CD4-positive, alpha-beta T cell (primary cell): ENCODE results near the gene FUT8. TPM values are rescaled to one million over a fixed set of nuclear protein-coding genes. Genes with fewer than 3 reads are reported as not detected.

Source experiments
- ATAC-seq: fragments of 200-7000 bp; cut with Tn5 transposase; one replicate; pipeline ENCODE4 v1.10.0; 2022; ENCODE audit warnings: mild to moderate bottlenecking; ENCODE audit not compliant: poor library complexity
- CTCF ChIA-PET: fragments of 350-600 bp; sonication (Branson Sonifier 250); formaldehyde crosslinking; loops from one replicate; lab custom pipeline; 2021; ENCODE audit warnings: antibody characterized with exemption, inconsistent platforms; lab: Charles Lee
- POLR2A ChIA-PET: fragments of 350-600 bp; sonication (Branson Sonifier 250); formaldehyde crosslinking; loops from one replicate; lab custom pipeline; 2021; ENCODE audit warnings: antibody characterized with exemption, inconsistent platforms; lab: Charles Lee
- DNase-seq, 14 experiments: peaks; one replicate each; pipeline ENCODE4 v3.0.0-alpha.2; 2013 to 2020; ENCODE audit warnings: mixed read lengths in 2 of 14
- H3K27ac ChIP-seq, 2 donors: one replicate each; pipeline versions ENCODE4 v1.5.1 to v1.7.0; 2013; ENCODE audit warnings: low read length in 2 of 2, low read depth in 1 of 2, mild to moderate bottlenecking in 1 of 2
- H3K27me3 ChIP-seq, 2 experiments: 1 replicate in 1 of 2; 2 replicates in 1 of 2; pipeline versions ENCODE4 v1.6.1 to v1.7.0; 2013; ENCODE audit warnings: low read length in 2 of 2, control low read depth in 1 of 2, mild to moderate bottlenecking in 1 of 2, moderate library complexity in 1 of 2; ENCODE audit not compliant: insufficient read depth in 2 of 2, control insufficient read depth in 1 of 2
- H3K36me3 ChIP-seq: one replicate; pipeline ENCODE4 v1.6.1; 2013; ENCODE audit warnings: low read length, control low read depth; ENCODE audit not compliant: insufficient read depth
- H3K4me1 ChIP-seq: one replicate; pipeline ENCODE4 v1.6.1; 2013; ENCODE audit warnings: low read length, control low read depth; ENCODE audit not compliant: insufficient read depth
- H3K4me3 ChIP-seq: one replicate; pipeline ENCODE4 v1.5.1; 2013; ENCODE audit warnings: mild to moderate bottlenecking, low read length, moderate library complexity
- H3K9me3 ChIP-seq, 2 experiments: 1 replicate in 1 of 2; 2 replicates in 1 of 2; pipeline versions ENCODE4 v1.6.1 to v1.7.0; 2013; ENCODE audit warnings: low read length in 2 of 2, mild to moderate bottlenecking in 2 of 2, control low read depth in 1 of 2, moderate library complexity in 1 of 2; ENCODE audit not compliant: control insufficient read depth in 1 of 2, insufficient read depth in 1 of 2
- H3K27ac Mint-ChIP-seq: one replicate; pipeline ENCODE4 v1.8.0; 2020; ENCODE audit warnings: mixed read lengths
- H3K27me3 Mint-ChIP-seq: one replicate; pipeline ENCODE4 v1.8.0; 2021; ENCODE audit warnings: mixed read lengths
- H3K36me3 Mint-ChIP-seq: one replicate; pipeline ENCODE4 v1.8.0; 2021; ENCODE audit warnings: low read depth, mixed read lengths
- H3K4me1 Mint-ChIP-seq: one replicate; pipeline ENCODE4 v1.8.0; 2021; ENCODE audit warnings: low read depth, mixed read lengths
- H3K4me3 Mint-ChIP-seq: one replicate; pipeline ENCODE4 v1.8.0; 2020; ENCODE audit warnings: mild to moderate bottlenecking, mixed read lengths
- H3K9me3 Mint-ChIP-seq: one replicate; pipeline ENCODE4 v1.8.0; 2020; ENCODE audit warnings: mixed read lengths
- CTCF ChIP-seq: fragments of 200-600 bp; IDR thresholded peaks from one replicate; pipeline ENCODE4 v1.8.0; 2022; ENCODE audit warnings: antibody characterized with exemption, mild to moderate bottlenecking
- intact Hi-C, 2 experiments: fragments of 100-400 bp; cut with DNase I in 1 of 2; cut with micrococcal nuclease in 1 of 2; formaldehyde crosslinking; loops; one replicate each; pipeline versions ENCODE4 v1.15.1 to v1.9.0; 2023 to 2025; cut with DNase I, micrococcal nuclease
- total RNA-seq, 174 experiments: library from RNA in 2 of 174; stranded (reverse) in 2 of 174; gene quantifications; one replicate each; pipeline ENCODE4 v1.2.3 and lab custom pipeline; 2021 to 2026

Gene FUT8
- total RNA-seq, 2 experiments from 2014 or later: 31.3 to 39.1 TPM

GRCh38 chr14:65387171-65387570 is 25.4 kb upstream of the FUT8 start:
- Mint-ChIP-seq H3K27ac (no peak overlapping the region), H3K27me3 (no peaks in the 10 kb centered on the region), H3K4me1 (no peaks in the 10 kb centered on the region), H3K4me3 (no peak overlapping the region), H3K36me3 (no peaks in the 10 kb centered on the region), H3K9me3 (no peaks in the 10 kb centered on the region)
- intact Hi-C loops: no loop called here
- Histone ChIP-seq H3K36me3 (no peaks in the 10 kb centered on the region), H3K4me1 (no peaks in the 10 kb centered on the region), H3K27me3 (no peaks in the 10 kb centered on the region), H3K4me3 (no peak overlapping the region), H3K9me3 (no peaks in the 10 kb centered on the region), H3K27ac (no peak overlapping the region)
- TF ChIP-seq CTCF: no peak
- ATAC-seq (no peak), DNase-seq (no peak)
- CTCF ChIA-PET: no interaction called here
- POLR2A ChIA-PET: no interaction called here

DNA sequence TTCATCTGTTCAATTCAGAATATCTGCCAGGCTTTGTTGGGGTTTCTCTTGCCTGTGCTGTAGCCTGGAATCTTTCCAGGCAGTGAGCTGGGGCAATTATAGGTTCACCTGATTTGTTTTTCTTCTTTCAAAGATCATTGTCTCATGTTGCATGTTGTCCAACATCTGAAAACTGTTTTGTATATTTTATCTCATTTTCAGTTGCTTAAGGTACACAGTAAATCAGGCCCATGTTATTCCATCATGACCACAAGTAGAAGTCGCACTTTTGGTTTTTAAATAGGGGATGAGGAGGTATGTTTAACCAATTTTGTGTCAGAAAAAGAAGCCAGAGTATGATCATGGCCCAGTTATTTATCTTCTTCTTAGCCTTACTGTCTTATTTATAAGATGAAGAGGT is 24.9 kb upstream of the FUT8 start:
- Histone ChIP-seq H3K36me3 (no peaks in the 10 kb centered on the region), H3K4me1 (no peaks in the 10 kb centered on the region), H3K9me3 (no peaks in the 10 kb centered on the region), H3K27ac (no peak overlapping the region), H3K4me3 (no peak overlapping the region), H3K27me3 (no peaks in the 10 kb centered on the region)
- TF ChIP-seq CTCF: no peak
- Mint-ChIP-seq H3K4me3 (no peak overlapping the region), H3K36me3 (no peaks in the 10 kb centered on the region), H3K9me3 (no peaks in the 10 kb centered on the region), H3K4me1 (no peaks in the 10 kb centered on the region), H3K27ac (no peak overlapping the region), H3K27me3 (no peaks in the 10 kb centered on the region)
- ATAC-seq: no peak
- POLR2A ChIA-PET: no interaction called here
- DNase-seq: no peak
- CTCF ChIA-PET: no interaction called here
- intact Hi-C loops: no loop called here

DNA sequence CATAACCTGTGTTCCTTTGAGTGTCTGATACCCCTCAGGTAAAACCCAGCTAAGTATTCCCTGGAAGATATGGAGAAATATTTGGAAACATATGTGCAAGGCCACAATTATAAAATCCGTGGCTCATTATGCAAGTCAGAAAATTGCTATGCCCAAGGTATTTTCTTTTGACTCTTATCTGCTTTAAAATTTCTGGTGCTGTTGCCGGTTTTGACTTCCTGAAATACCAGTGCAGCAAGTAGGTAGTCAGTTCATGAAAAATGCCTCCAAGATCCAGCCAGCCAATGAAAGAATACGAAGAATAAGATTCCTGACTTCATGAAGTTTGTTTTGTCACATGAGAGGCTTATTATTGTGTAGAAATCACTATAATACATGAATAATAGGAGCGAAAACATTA is 20.2 kb upstream of the FUT8 start:
- H3K36me3 Mint-ChIP-seq: peaks cover 13% of the 10 kb centered on the region
- H3K4me1 Mint-ChIP-seq: no peaks in the 10 kb centered on the region
- peaks cover 8% of the 10 kb centered on the region for H3K9me3 Mint-ChIP-seq
- H3K27ac Mint-ChIP-seq: no peak overlapping the region
- no peak for TF ChIP-seq CTCF
- ATAC-seq: no peak
- intact Hi-C loops: no loop called here
- Histone ChIP-seq H3K27me3 (peaks cover 0 to 2% of the 10 kb centered on the region in 2 experiments), H3K9me3 (peaks cover 13 to 18% of the 10 kb centered on the region in 2 experiments), H3K27ac (no peak overlapping the region), H3K4me1 (no peaks in the 10 kb centered on the region), H3K4me3 (no peak overlapping the region), H3K36me3 (no peaks in the 10 kb centered on the region)
- no peak overlapping the region for H3K4me3 Mint-ChIP-seq
- DNase-seq: no peak
- CTCF ChIA-PET: no interaction called here
- no peaks in the 10 kb centered on the region for H3K27me3 Mint-ChIP-seq
- POLR2A ChIA-PET: no interaction called here
